Neural progenitor cell (in vitro differentiated cells): ENCODE measurements around the gene ARHGAP24. TPM values are rescaled to one million over a fixed set of nuclear protein-coding genes. Genes with fewer than 3 reads are reported as not detected.
"Not testable (repeated sequence)": the region's sequence is repeated elsewhere in the genome, so short reads cannot be mapped to it uniquely, and the experiment has no call there.

Source experiments
- DNase-seq: peaks from one replicate; pipeline ENCODE4 v3.0.0-alpha.2; 2016; ENCODE audit warnings: low spot score
- H2AFZ ChIP-seq: fragments of 200-600 bp; sonication (generic); replicated peaks from 2 replicates; pipeline ENCODE4 v1.6.1; 2016; ENCODE audit warnings: antibody characterized with exemption
- H3F3A ChIP-seq: fragments of 200-600 bp; sonication (generic); 2 replicates; pipeline ENCODE4 v1.6.1; 2016; ENCODE audit warnings: antibody characterized with exemption, low read depth
- H3K27ac ChIP-seq: fragments of 200-600 bp; sonication (generic); 2 replicates; pipeline ENCODE4 v1.5.1; 2016; ENCODE audit warnings: mild to moderate bottlenecking
- H3K27me3 ChIP-seq: fragments of 200-600 bp; sonication (generic); 2 replicates; pipeline ENCODE4 v1.6.1; 2016; ENCODE audit warnings: mild to moderate bottlenecking, moderate library complexity
- H3K36me3 ChIP-seq: fragments of 200-600 bp; sonication (generic); 2 replicates; pipeline ENCODE4 v1.5.1; 2016
- H3K4me1 ChIP-seq: fragments of 200-600 bp; sonication (generic); 2 replicates; pipeline ENCODE4 v1.6.1; 2016; ENCODE audit warnings: mixed run types
- H3K4me2 ChIP-seq: fragments of 200-600 bp; sonication (generic); 2 replicates; pipeline ENCODE4 v1.6.1; 2016
- H3K4me3 ChIP-seq: fragments of 200-600 bp; sonication (generic); 2 replicates; pipeline ENCODE4 v1.5.1; 2016
- H3K79me2 ChIP-seq: fragments of 200-600 bp; sonication (generic); 2 replicates; pipeline ENCODE4 v1.6.1; 2016; ENCODE audit warnings: low read depth
- H3K9ac ChIP-seq: fragments of 200-600 bp; sonication (generic); 2 replicates; pipeline ENCODE4 v1.6.1; 2016
- H3K9me3 ChIP-seq: fragments of 200-600 bp; sonication (generic); 2 replicates; pipeline ENCODE4 v1.5.1; 2016; ENCODE audit warnings: low read depth
- H4K20me1 ChIP-seq: fragments of 200-600 bp; sonication (generic); 2 replicates; pipeline ENCODE4 v1.6.1; 2016; ENCODE audit warnings: low read depth
- H3K27ac Mint-ChIP-seq: 3 replicates; pipeline ENCODE4 v1.8.0; 2021; ENCODE audit warnings: mixed read lengths
- H3K27me3 Mint-ChIP-seq: 2 replicates; pipeline ENCODE4 v1.8.0; 2022; ENCODE audit warnings: low read depth, mild to moderate bottlenecking, inconsistent platforms, moderate library complexity, mixed read lengths; ENCODE audit not compliant: insufficient read depth
- H3K36me3 Mint-ChIP-seq: 3 replicates; pipeline ENCODE4 v1.8.0; 2021; ENCODE audit warnings: mixed read lengths
- H3K4me1 Mint-ChIP-seq: 3 replicates; pipeline ENCODE4 v1.8.0; 2021; ENCODE audit warnings: mixed read lengths
- H3K4me3 Mint-ChIP-seq: 3 replicates; pipeline ENCODE4 v1.8.0; 2021; ENCODE audit warnings: mild to moderate bottlenecking, moderate library complexity, mixed read lengths
- H3K9me3 Mint-ChIP-seq: 3 replicates; pipeline ENCODE4 v1.8.0; 2020; ENCODE audit warnings: mixed read lengths
- EZH2 ChIP-seq: fragments of 200-600 bp; sonication (generic); IDR thresholded peaks from 2 replicates; pipeline ENCODE4 v1.6.1; 2017; ENCODE audit warnings: antibody characterized with exemption, mild to moderate bottlenecking, moderate library complexity
- EZH2phosphoT487 ChIP-seq: fragments of 200-600 bp; sonication (generic); IDR thresholded peaks from 2 replicates; pipeline ENCODE4 v1.6.1; 2017; ENCODE audit warnings: antibody characterized with exemption
- total RNA-seq: library from RNA; depleted of rRNA; stranded (reverse); fragments of >200 nt; gene quantifications from 2 replicates; pipeline ENCODE4 v1.2.3, GENCODE V29; 2015; ENCODE audit warnings: low replicate concordance
- TF ChIP-seq, protein P1 (sequence below): fragments of 200-600 bp; sonication (generic); IDR thresholded peaks from 2 replicates; pipeline ENCODE4 v1.5.1; 2017; ENCODE audit warnings: antibody characterized with exemption, mild to moderate bottlenecking

Gene ARHGAP24
- total RNA-seq, 1 donor from 2014 or later: 2.2 TPM

GRCh38 chr4:86015412-86016350 is 540.7 kb downstream of the ARHGAP24 start:
- Histone ChIP-seq H4K20me1 (no peaks in the 10 kb centered on the region), H3K4me3 (no peak overlapping the region), H3K9me3 (no peaks in the 10 kb centered on the region), H3K4me1 (peaks cover 6% of the 10 kb centered on the region), H3K4me2 (no peak overlapping the region), H3F3A (no peaks in the 10 kb centered on the region), H3K36me3 (no peaks in the 10 kb centered on the region), H3K27ac (no peak overlapping the region), H2AFZ (no peak overlapping the region), H3K27me3 (no peaks in the 10 kb centered on the region), H3K9ac (no peak overlapping the region), H3K79me2 (no peaks in the 10 kb centered on the region)
- no peaks in the 10 kb centered on the region for H3K9me3 Mint-ChIP-seq
- H3K27me3 Mint-ChIP-seq: no peaks in the 10 kb centered on the region
- H3K36me3 Mint-ChIP-seq: peaks cover 22% of the 10 kb centered on the region
- no peak overlapping the region for H3K27ac Mint-ChIP-seq
- TF ChIP-seq, protein P1, sequence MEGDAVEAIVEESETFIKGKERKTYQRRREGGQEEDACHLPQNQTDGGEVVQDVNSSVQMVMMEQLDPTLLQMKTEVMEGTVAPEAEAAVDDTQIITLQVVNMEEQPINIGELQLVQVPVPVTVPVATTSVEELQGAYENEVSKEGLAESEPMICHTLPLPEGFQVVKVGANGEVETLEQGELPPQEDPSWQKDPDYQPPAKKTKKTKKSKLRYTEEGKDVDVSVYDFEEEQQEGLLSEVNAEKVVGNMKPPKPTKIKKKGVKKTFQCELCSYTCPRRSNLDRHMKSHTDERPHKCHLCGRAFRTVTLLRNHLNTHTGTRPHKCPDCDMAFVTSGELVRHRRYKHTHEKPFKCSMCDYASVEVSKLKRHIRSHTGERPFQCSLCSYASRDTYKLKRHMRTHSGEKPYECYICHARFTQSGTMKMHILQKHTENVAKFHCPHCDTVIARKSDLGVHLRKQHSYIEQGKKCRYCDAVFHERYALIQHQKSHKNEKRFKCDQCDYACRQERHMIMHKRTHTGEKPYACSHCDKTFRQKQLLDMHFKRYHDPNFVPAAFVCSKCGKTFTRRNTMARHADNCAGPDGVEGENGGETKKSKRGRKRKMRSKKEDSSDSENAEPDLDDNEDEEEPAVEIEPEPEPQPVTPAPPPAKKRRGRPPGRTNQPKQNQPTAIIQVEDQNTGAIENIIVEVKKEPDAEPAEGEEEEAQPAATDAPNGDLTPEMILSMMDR: no peak
- no peak overlapping the region for H3K4me3 Mint-ChIP-seq
- no peak for DNase-seq
- peaks cover 5% of the 10 kb centered on the region for H3K4me1 Mint-ChIP-seq

DNA sequence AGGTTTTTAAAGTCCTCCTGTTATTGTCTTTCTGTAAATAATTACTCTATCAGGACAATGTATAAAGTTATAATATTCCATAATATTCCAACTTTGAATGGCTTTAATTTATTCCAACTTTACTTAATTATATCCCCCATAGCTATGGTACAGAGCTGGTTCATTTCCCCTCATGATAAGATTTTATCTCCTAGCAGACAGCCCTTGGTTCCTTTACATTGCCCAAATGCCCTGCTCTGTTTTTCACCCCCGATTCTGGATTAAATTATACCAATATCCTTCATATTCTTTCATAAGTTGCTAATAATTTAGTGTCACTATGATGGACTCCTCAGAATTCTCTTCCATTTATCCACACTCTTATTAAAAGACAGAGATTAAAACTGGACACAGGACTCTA is 544.4 kb downstream of the ARHGAP24 start:
- no peaks in the 10 kb centered on the region for H3K9me3 Mint-ChIP-seq
- Histone ChIP-seq H2AFZ (no peak overlapping the region), H3F3A (no peaks in the 10 kb centered on the region), H3K4me2 (no peak overlapping the region), H3K4me1 (peaks cover 5% of the 10 kb centered on the region), H3K4me3 (no peak overlapping the region), H4K20me1 (no peaks in the 10 kb centered on the region), H3K9me3 (no peaks in the 10 kb centered on the region), H3K36me3 (peaks cover 14% of the 10 kb centered on the region), H3K27ac (no peak overlapping the region), H3K79me2 (no peaks in the 10 kb centered on the region), H3K9ac (no peak overlapping the region), H3K27me3 (no peaks in the 10 kb centered on the region)
- no peaks in the 10 kb centered on the region for H3K27me3 Mint-ChIP-seq
- no peak for TF ChIP-seq EZH2phosphoT487
- TF ChIP-seq EZH2: no peak
- TF ChIP-seq, protein P1: no peak
- H3K4me1 Mint-ChIP-seq: peaks cover 4% of the 10 kb centered on the region
- peaks cover 35% of the 10 kb centered on the region for H3K36me3 Mint-ChIP-seq
- DNase-seq: no peak
- no peak overlapping the region for H3K4me3 Mint-ChIP-seq
- no peak overlapping the region for H3K27ac Mint-ChIP-seq

- H3K79me2 ChIP-seq: no peaks in the 10 kb centered on the region
- TF ChIP-seq, protein P1: no peak
- TF ChIP-seq EZH2: no peak
- TF ChIP-seq EZH2phosphoT487: no peak
- Mint-ChIP-seq H3K4me1 (no peaks in the 10 kb centered on the region), H3K27ac (no peak overlapping the region), H3K9me3 (no peaks in the 10 kb centered on the region), H3K4me3 (no peak overlapping the region), H3K36me3 (peaks cover 36% of the 10 kb centered on the region), H3K27me3 (no peaks in the 10 kb centered on the region)
- no peaks in the 10 kb centered on the region for H4K20me1 ChIP-seq
- no peak for DNase-seq
- H3K36me3 ChIP-seq: peaks cover 17% of the 10 kb centered on the region
- H3K27ac ChIP-seq: no peak overlapping the region
- no peaks in the 10 kb centered on the region for H3F3A ChIP-seq
- H3K9me3 ChIP-seq: no peaks in the 10 kb centered on the region
- no peak overlapping the region for H2AFZ ChIP-seq
- no peaks in the 10 kb centered on the region for H3K27me3 ChIP-seq
- H3K4me3 ChIP-seq: no peak overlapping the region
- no peak overlapping the region for H3K9ac ChIP-seq
- no peaks in the 10 kb centered on the region for H3K4me1 ChIP-seq
- H3K4me2 ChIP-seq: no peak overlapping the region
Observed at GRCh38 chr4:86019906-86020305, 545.0 kb downstream of the ARHGAP24 start.

DNA sequence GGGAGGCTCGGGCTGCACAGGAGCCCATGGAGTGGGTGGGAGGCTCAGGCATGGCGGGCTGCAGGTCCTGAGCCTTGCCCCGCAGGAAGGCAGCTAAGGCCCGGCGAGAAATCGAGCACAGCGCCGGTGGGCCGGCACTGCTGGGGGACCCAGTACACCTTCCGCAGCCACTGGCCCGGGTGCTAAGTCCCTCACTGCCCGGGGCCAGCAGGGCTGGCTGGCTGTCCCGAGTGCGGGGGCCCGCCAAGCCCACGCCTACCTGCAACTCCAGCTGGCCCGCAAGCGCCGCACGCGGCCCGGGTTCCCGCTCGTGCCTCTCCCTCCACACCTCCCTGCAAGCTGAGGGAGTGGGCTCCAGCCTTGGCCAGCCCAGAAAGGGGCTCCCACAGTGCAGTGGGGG is 546.7 kb downstream of the ARHGAP24 start:
- H3K4me1 Mint-ChIP-seq, DNase-seq, H3K4me2 ChIP-seq, H3K27me3 Mint-ChIP-seq, H3K4me3 ChIP-seq, H3K79me2 ChIP-seq, H3F3A ChIP-seq, H3K27ac Mint-ChIP-seq, H4K20me1 ChIP-seq, H3K4me3 Mint-ChIP-seq, H3K9ac ChIP-seq, H3K4me1 ChIP-seq, H3K27me3 ChIP-seq, H3K9me3 ChIP-seq, H2AFZ ChIP-seq, H3K9me3 Mint-ChIP-seq, H3K27ac ChIP-seq: not testable (repeated sequence)
- peaks cover 18% of the 10 kb centered on the region for H3K36me3 ChIP-seq
- H3K36me3 Mint-ChIP-seq: peaks cover 34% of the 10 kb centered on the region
